Measurements from ENCODE around the gene ARL6IP4.

- no peak for TF ChIP-seq EP300 (IDR thresholded peaks at IDR 0.05)
- no peak for TF ChIP-seq CTCF (IDR thresholded peaks at IDR 0.05)
These were observed 2.7 kb upstream of the ARL6IP4 start for GRCh38 chr12:122977655-122978392.
